GM12878 (cell line): ENCODE measurements around the gene SFTPB. TPM values are rescaled to one million over a fixed set of nuclear protein-coding genes. Genes with fewer than 3 reads are reported as not detected.
A peak's percentile ranks its signal among the peaks of the same experiment; 100 is the strongest.

Source experiments
- ATAC-seq: fragments of 200-7000 bp; cut with Tn5 transposase; 3 replicates; pipeline ENCODE4 v1.9.1; 2020; ENCODE audit warnings: mild to moderate bottlenecking, moderate library complexity
- BruUV-seq: library from RNA; stranded (reverse); fragments of 400-500 nt; replicated peaks from 2 replicates; lab custom pipeline; 2021; lab: Mats Ljungman, UMichigan
- CTCF ChIA-PET: fragments of 300-600 bp; sonication (Branson Sonifier 250); formaldehyde crosslinking; extraction: SDS; loops from one replicate; lab custom pipeline; 2021; ENCODE audit warnings: inconsistent platforms; lab: Yijun Ruan, JAX
- POLR2A ChIA-PET: fragments of 350-600 bp; formaldehyde crosslinking; extraction: SDS; loops from one replicate; lab custom pipeline; 2021; ENCODE audit warnings: inconsistent platforms; lab: Charles Lee
- RAD21 ChIA-PET: fragments of 300-600 bp; sonication (Branson Sonifier 250); formaldehyde crosslinking; loops from one replicate; lab custom pipeline; 2023; ENCODE audit warnings: antibody characterized with exemption; ENCODE audit not compliant: unreplicated experiment; lab: Charles Lee
- SMC1A ChIA-PET: fragments of 300-600 bp; sonication (Branson Sonifier 250); formaldehyde crosslinking; loops from one replicate; lab custom pipeline; 2023; ENCODE audit not compliant: unreplicated experiment, uncharacterized antibody; lab: Charles Lee
- DNase-seq: peaks from one replicate; pipeline ENCODE4 v3.0.0-alpha.2; 2011; ENCODE audit warnings: low read depth, low spot score
- FAIRE-seq: peaks from 3 replicates; lab custom pipeline; 2011; peaks lifted over from hg19 to GRCh38; lab: Jason Lieb, UNC
- H2AFZ ChIP-seq: 2 replicates; pipeline ENCODE4 v1.6.0; 2011; ENCODE audit warnings: low read depth, low read length, control low read depth; ENCODE audit not compliant: control insufficient read depth
- H3K27ac ChIP-seq: 2 replicates; pipeline ENCODE4 v1.5.1; 2011; ENCODE audit warnings: control low read depth; ENCODE audit not compliant: control insufficient read depth, insufficient read depth
- H3K27me3 ChIP-seq, 2 experiments: replicated peaks in 1 of 2; 2 replicates each; pipeline versions ENCODE4 v1.6.0 to v1.6.1; 2011; ENCODE audit warnings: low read length in 1 of 2; ENCODE audit not compliant: control insufficient read depth in 2 of 2, insufficient read depth in 2 of 2
- H3K36me3 ChIP-seq, 2 experiments: 2 replicates each; pipeline ENCODE4 v1.5.1; 2011; ENCODE audit warnings: low read length in 1 of 2; ENCODE audit not compliant: control insufficient read depth in 2 of 2, insufficient read depth in 2 of 2
- H3K4me1 ChIP-seq: 2 replicates; pipeline ENCODE4 v1.6.1; 2011; ENCODE audit warnings: mild to moderate bottlenecking, low read length, moderate library complexity, mixed read lengths; ENCODE audit not compliant: control insufficient read depth, insufficient read depth
- H3K4me2 ChIP-seq: 2 replicates; pipeline ENCODE4 v1.6.0; 2011; ENCODE audit warnings: control low read depth; ENCODE audit not compliant: control insufficient read depth, insufficient read depth
- H3K4me3 ChIP-seq: fragments of 200-600 bp; sonication (generic); 2 replicates; pipeline ENCODE4 v1.5.1; 2016
- H3K79me2 ChIP-seq: 2 replicates; pipeline ENCODE4 v1.6.0; 2011; ENCODE audit warnings: low read length; ENCODE audit not compliant: control insufficient read depth, insufficient read depth
- H3K9ac ChIP-seq: 2 replicates; pipeline ENCODE4 v1.8.0; 2011; ENCODE audit warnings: low read length, control low read depth, mixed read lengths; ENCODE audit not compliant: control insufficient read depth, insufficient read depth
- H3K9me3 ChIP-seq: replicated peaks from 3 replicates; pipeline ENCODE4 v1.5.1; 2011; ENCODE audit warnings: mild to moderate bottlenecking, low read length; ENCODE audit not compliant: control insufficient read depth, insufficient read depth
- H4K20me1 ChIP-seq: 2 replicates; pipeline ENCODE4 v1.6.0; 2011; ENCODE audit not compliant: control insufficient read depth, insufficient read depth
- ASH2L ChIP-seq: fragments of 300-600, 200-600 bp; sonication (generic); IDR thresholded peaks from 2 replicates; pipeline ENCODE4 v1.6.1; 2017; ENCODE audit warnings: low read depth, mild to moderate bottlenecking, borderline replicate concordance
- CHD2 ChIP-seq: IDR thresholded peaks from 2 replicates; pipeline ENCODE4 v1.6.1; 2011; ENCODE audit warnings: low read depth, low read length, improper control_type of control experiment, borderline replicate concordance
- DPF2 ChIP-seq: fragments of 450-650 bp; IDR thresholded peaks from 2 replicates; pipeline ENCODE4 v1.6.1; 2017; ENCODE audit warnings: mild to moderate bottlenecking
- E2F8 ChIP-seq: fragments of 450-650 bp; IDR thresholded peaks from 2 replicates; pipeline ENCODE4 v1.6.1; 2018; ENCODE audit warnings: mild to moderate bottlenecking, low read depth, moderate library complexity; ENCODE audit not compliant: partially characterized antibody
- HDAC6 ChIP-seq: fragments of 200-600 bp; sonication (generic); IDR thresholded peaks from one replicate; pipeline ENCODE4 v1.8.0; 2017; ENCODE audit warnings: antibody characterized with exemption; ENCODE audit not compliant: unreplicated experiment
- IKZF1 ChIP-seq: fragments of 450-650 bp; conservative IDR thresholded peaks from 2 replicates; pipeline ENCODE4 v1.6.1; 2017; ENCODE audit warnings: antibody characterized with exemption, mild to moderate bottlenecking
- IRF4 ChIP-seq: IDR thresholded peaks from 2 replicates; pipeline ENCODE4 v1.6.1; 2011; ENCODE audit warnings: low read depth, low read length
- JUNB ChIP-seq: IDR thresholded peaks from 2 replicates; pipeline ENCODE4 v1.6.1; 2016; ENCODE audit warnings: antibody characterized with exemption, mild to moderate bottlenecking
- LARP7 ChIP-seq: fragments of 450-650 bp; IDR thresholded peaks from 2 replicates; pipeline ENCODE4 v1.6.1; 2017; ENCODE audit warnings: mild to moderate bottlenecking
- NBN ChIP-seq: fragments of 450-650 bp; IDR thresholded peaks from 2 replicates; pipeline ENCODE4 v1.6.1; 2016
- NRF1 ChIP-seq: conservative IDR thresholded peaks from 2 replicates; pipeline ENCODE4 v1.6.1; 2011; ENCODE audit warnings: mild to moderate bottlenecking, low read depth, low read length, improper control_type of control experiment
- PML ChIP-seq: IDR thresholded peaks from 2 replicates; pipeline ENCODE4 v1.6.1; 2012; ENCODE audit warnings: low read length, inconsistent platforms
- RUNX3 ChIP-seq: IDR thresholded peaks from 2 replicates; pipeline ENCODE4 v1.6.1; 2012; ENCODE audit warnings: low read length, inconsistent platforms
- SPI1 ChIP-seq: IDR thresholded peaks from 2 replicates; pipeline ENCODE4 v1.6.1; 2011; ENCODE audit warnings: low read depth, mild to moderate bottlenecking, low read length, moderate library complexity, borderline replicate concordance; ENCODE audit not compliant: insufficient read depth
- SREBF1 ChIP-seq: IDR thresholded peaks from 2 replicates; pipeline ENCODE4 v1.6.1; 2012; ENCODE audit warnings: mild to moderate bottlenecking, low read length
- TCF7 ChIP-seq: IDR thresholded peaks from 2 replicates; pipeline ENCODE4 v1.6.1; 2014; ENCODE audit warnings: antibody characterized with exemption, borderline replicate concordance
- YBX1 ChIP-seq: fragments of 450-650 bp; IDR thresholded peaks from 2 replicates; pipeline ENCODE4 v1.6.1; 2016; ENCODE audit warnings: antibody characterized with exemption
- ZBED1 ChIP-seq: IDR thresholded peaks from 2 replicates; pipeline ENCODE4 v1.6.1; 2016; ENCODE audit warnings: borderline replicate concordance
- ZBTB33 ChIP-seq: fragments of 450-650 bp; IDR thresholded peaks from 2 replicates; pipeline ENCODE4 v1.6.1; 2017; ENCODE audit warnings: mild to moderate bottlenecking
- ZNF384 ChIP-seq: IDR thresholded peaks from 2 replicates; pipeline ENCODE4 v1.6.1; 2012; ENCODE audit warnings: low read depth, mild to moderate bottlenecking, low read length, improper control_type of control experiment, borderline replicate concordance
- WGBS: methylation state at CpG from one replicate; pipeline ENCODE4 v1.1.6; 2016; ENCODE audit warnings: low lambda C conversion rate; ENCODE audit not compliant: insufficient replicate concordance, insufficient coverage; ENCODE audit errors: missing lambda C conversion rate; 5-methylcytosine and 5-hydroxymethylcytosine counted together
- in situ Hi-C: fragments of 300-500 bp; cut with MboI; formaldehyde crosslinking; loops from 9 replicates; pipeline ENCODE4 v1.14.3; 2018; ENCODE audit warnings: mixed read lengths
- intact Hi-C: fragments of 100-400 bp; cut with micrococcal nuclease; formaldehyde crosslinking; loops from one replicate; pipeline ENCODE4 v1.14.2; 2022; ENCODE audit not compliant: unreplicated experiment
- polyA plus RNA-seq, 11 experiments: library from polyadenylated mRNA; depleted of rRNA in 4 of 11; unstranded in 6 of 11; stranded (reverse) in 5 of 11; fragments of >200 nt; fragmentation: Nextera tagmentation in 4 of 11; fragmentation: Illumina TruSeq in 1 of 11; extraction: Ambion mirVana in 4 of 11; extraction: Trizol in 1 of 11; gene quantifications; 1 replicate in 1 of 11; 2 replicates in 10 of 11; pipeline versions ENCODE4 v1.2.1 to v1.2.3, GENCODE V29; 2011 to 2016; ENCODE audit warnings: inconsistent platforms in 2 of 11, missing spikeins in 2 of 11, low read depth in 1 of 11
- total RNA-seq, 4 experiments: library from RNA; depleted of rRNA in 3 of 4; stranded (reverse); fragments of >200 nt in 3 of 4; fragmentation: Illumina TruSeq in 1 of 4; extraction: Trizol in 1 of 4; gene quantifications; 2 replicates each; pipeline versions ENCODE4 v1.2.1 to v1.2.3, GENCODE V29; 2013 to 2021
- TF ChIP-seq, protein P1 (sequence below), 3 experiments: IDR thresholded peaks in 2 of 3; conservative IDR thresholded peaks in 1 of 3; 2 replicates each; pipeline ENCODE4 v1.5.1; 2011; ENCODE audit warnings: low read depth in 3 of 3, low read length in 3 of 3, mild to moderate bottlenecking in 3 of 3, control low read depth in 2 of 3, moderate library complexity in 2 of 3, inconsistent platforms in 1 of 3, mixed read lengths in 1 of 3; ENCODE audit not compliant: control insufficient read depth in 2 of 3, insufficient read depth in 1 of 3; ENCODE audit errors: extremely low read depth in 1 of 3

The SFTPB gene
- total and polyA plus RNA-seq, 10 of the 15 experiments (the other 5 are each of a cell fraction or from before 2014, with no cell fraction given): 0.02 to 5.3 TPM; not detected in 8

- intact Hi-C loops: no loop called here
- ATAC-seq: peak; percentile 97
- Histone ChIP-seq H3K27ac (peak overlapping the region; percentile 38), H3K4me1 (no peaks in the 10 kb centered on the region), H3K9ac (no peak overlapping the region), H3K4me2 (no peak overlapping the region), H4K20me1 (no peaks in the 10 kb centered on the region), H3K9me3 (no peaks in the 10 kb centered on the region), H3K27me3 (no peaks in the 10 kb centered on the region), H3K79me2 (no peaks in the 10 kb centered on the region), H2AFZ (no peak overlapping the region), H3K4me3 (no peak overlapping the region), H3K36me3 (peaks cover 10 to 38% of the 10 kb centered on the region in 2 experiments)
- no TSS peak for BruUV-seq
- CTCF ChIA-PET: interaction anchor here (0.6 to 3.3 kb wide), 8 partner anchors 8 to 557 kb away, joined by 3 to 31 read pairs (median 3); partner anchors contain the start of gene C2orf68
- no peak for FAIRE-seq
- no peak for DNase-seq
- WGBS: 34% methylated on average over 2 of the region's 2 CpGs
- in situ Hi-C loops: no loop called here
- RAD21 ChIA-PET: interaction anchor here (1.0 kb wide), 1 partner anchor 9 kb away, joined by 7 read pairs; no protein-coding TSS in a partner anchor
- POLR2A ChIA-PET: interaction anchor here (0.9 to 1.5 kb wide), 3 partner anchors 8 to 90 kb away, joined by 3 to 4 read pairs (median 3); partner anchors contain the start of gene MAT2A
- SMC1A ChIA-PET: interaction anchor here (1.3 to 3.0 kb wide), 2 partner anchors 9 kb away, joined by 4 to 20 read pairs; no protein-coding TSS in a partner anchor
- TF ChIP-seq YBX1: no peak
- TF ChIP-seq HDAC6: no peak
- no peak for TF ChIP-seq ZBTB33
- TF ChIP-seq SREBF1: no peak
- no peak for TF ChIP-seq LARP7
- TF ChIP-seq DPF2: peak; percentile 20; the same call in 1 of the 2 replicates
- no peak for TF ChIP-seq TCF7
- peak; percentile 47; the same call in 1 of the 2 replicates for TF ChIP-seq SPI1
- TF ChIP-seq, protein P1, sequence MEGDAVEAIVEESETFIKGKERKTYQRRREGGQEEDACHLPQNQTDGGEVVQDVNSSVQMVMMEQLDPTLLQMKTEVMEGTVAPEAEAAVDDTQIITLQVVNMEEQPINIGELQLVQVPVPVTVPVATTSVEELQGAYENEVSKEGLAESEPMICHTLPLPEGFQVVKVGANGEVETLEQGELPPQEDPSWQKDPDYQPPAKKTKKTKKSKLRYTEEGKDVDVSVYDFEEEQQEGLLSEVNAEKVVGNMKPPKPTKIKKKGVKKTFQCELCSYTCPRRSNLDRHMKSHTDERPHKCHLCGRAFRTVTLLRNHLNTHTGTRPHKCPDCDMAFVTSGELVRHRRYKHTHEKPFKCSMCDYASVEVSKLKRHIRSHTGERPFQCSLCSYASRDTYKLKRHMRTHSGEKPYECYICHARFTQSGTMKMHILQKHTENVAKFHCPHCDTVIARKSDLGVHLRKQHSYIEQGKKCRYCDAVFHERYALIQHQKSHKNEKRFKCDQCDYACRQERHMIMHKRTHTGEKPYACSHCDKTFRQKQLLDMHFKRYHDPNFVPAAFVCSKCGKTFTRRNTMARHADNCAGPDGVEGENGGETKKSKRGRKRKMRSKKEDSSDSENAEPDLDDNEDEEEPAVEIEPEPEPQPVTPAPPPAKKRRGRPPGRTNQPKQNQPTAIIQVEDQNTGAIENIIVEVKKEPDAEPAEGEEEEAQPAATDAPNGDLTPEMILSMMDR (IDR thresholded peaks at IDR 0.05 in 2 of 3, conservative IDR thresholded peaks at IDR 0.05 in 1 of 3; ENCODE audit: control insufficient read depth in 2 of 3, extremely low read depth in 1 of 3, insufficient read depth in 1 of 3, low read depth in 3 of 3, low read length in 3 of 3): no peak
- TF ChIP-seq CHD2: no peak
- no peak for TF ChIP-seq PML
- TF ChIP-seq ZNF384: no peak
- TF ChIP-seq IKZF1: peak; percentile 45; the same call in 1 of the 2 replicates
- TF ChIP-seq E2F8: no peak
- no peak for TF ChIP-seq NBN
- no peak for TF ChIP-seq NRF1
- no peak for TF ChIP-seq ASH2L
- TF ChIP-seq RUNX3: peak; percentile 65
- no peak for TF ChIP-seq ZBED1
- no peak for TF ChIP-seq JUNB
- no peak for TF ChIP-seq IRF4
These were observed 39.3 kb downstream of the SFTPB start for GRCh38 chr2:85628658-85629057.
